GM23338 (cell line): Measurements from ENCODE around the gene B3GALT5. TPM values are rescaled to one million over a fixed set of nuclear protein-coding genes. Genes with fewer than 3 reads are reported as not detected.
A peak's percentile ranks its signal among the peaks of the same experiment; 100 is the strongest.

Experiments
- ATAC-seq: fragments of 200-7000 bp; cut with Tn5 transposase; 3 replicates; pipeline ENCODE4 v1.9.1; 2020
- DNase-seq: peaks from one replicate; pipeline ENCODE4 v3.0.0-alpha.2; 2015; ENCODE audit warnings: low spot score
- H2AFZ ChIP-seq: fragments of 200-600 bp; sonication (generic); 2 replicates; pipeline ENCODE4 v1.8.0; 2016; ENCODE audit warnings: antibody characterized with exemption, mild to moderate bottlenecking, moderate library complexity
- H3F3A ChIP-seq: fragments of 200-600 bp; sonication (generic); replicated peaks from 2 replicates; pipeline ENCODE4 v1.8.0; 2017; ENCODE audit warnings: antibody characterized with exemption, mixed run types, low read depth
- H3K27ac ChIP-seq: fragments of 200-600 bp; sonication (generic); 2 replicates; pipeline ENCODE4 v1.6.1; 2016; ENCODE audit warnings: low read depth
- H3K27me3 ChIP-seq: fragments of 200-600 bp; sonication (generic); 2 replicates; pipeline ENCODE4 v1.8.0; 2016; ENCODE audit warnings: mild to moderate bottlenecking, mixed run types, moderate library complexity; ENCODE audit not compliant: insufficient read depth
- H3K36me3 ChIP-seq: fragments of 200-600 bp; sonication (generic); 2 replicates; pipeline ENCODE4 v1.8.0; 2016; ENCODE audit warnings: mild to moderate bottlenecking; ENCODE audit not compliant: insufficient read depth
- H3K4me1 ChIP-seq: fragments of 200-600 bp; sonication (generic); 2 replicates; pipeline ENCODE4 v1.8.0; 2016; ENCODE audit warnings: mild to moderate bottlenecking, moderate library complexity; ENCODE audit not compliant: insufficient read depth
- H3K4me2 ChIP-seq: fragments of 200-600 bp; sonication (generic); 2 replicates; pipeline ENCODE4 v1.7.1; 2017; ENCODE audit warnings: mixed run types
- H3K4me3 ChIP-seq: fragments of 200-600 bp; sonication (generic); 2 replicates; pipeline ENCODE4 v1.6.1; 2016; ENCODE audit warnings: mixed run types
- H3K79me2 ChIP-seq: fragments of 200-600 bp; sonication (generic); replicated peaks from 2 replicates; pipeline ENCODE4 v1.8.0; 2017; ENCODE audit warnings: mild to moderate bottlenecking; ENCODE audit not compliant: insufficient read depth
- H3K9me2 ChIP-seq: fragments of 200-600 bp; sonication (generic); 2 replicates; pipeline ENCODE4 v1.8.0; 2017; ENCODE audit not compliant: insufficient read depth
- H4K20me1 ChIP-seq: fragments of 200-600 bp; sonication (generic); replicated peaks from 2 replicates; pipeline ENCODE4 v1.8.0; 2017; ENCODE audit warnings: mild to moderate bottlenecking; ENCODE audit not compliant: insufficient read depth
- H3K27ac Mint-ChIP-seq: 2 replicates; pipeline ENCODE4 v1.8.0; 2020; ENCODE audit warnings: inconsistent platforms, mild to moderate bottlenecking, moderate library complexity, mixed read lengths
- H3K27me3 Mint-ChIP-seq: 3 replicates; pipeline ENCODE4 v1.8.0; 2022; ENCODE audit warnings: low read depth, mild to moderate bottlenecking, moderate library complexity, mixed read lengths, inconsistent platforms; ENCODE audit not compliant: insufficient read depth, poor library complexity
- H3K36me3 Mint-ChIP-seq: 3 replicates; pipeline ENCODE4 v1.8.0; 2021; ENCODE audit warnings: low read depth, mild to moderate bottlenecking, inconsistent platforms, moderate library complexity, mixed read lengths
- H3K4me1 Mint-ChIP-seq: 3 replicates; pipeline ENCODE4 v1.8.0; 2020; ENCODE audit warnings: mild to moderate bottlenecking, inconsistent platforms, mixed read lengths
- H3K4me3 Mint-ChIP-seq: 3 replicates; pipeline ENCODE4 v1.8.0; 2021; ENCODE audit warnings: moderate library complexity, mild to moderate bottlenecking, inconsistent platforms, mixed read lengths
- H3K9me3 Mint-ChIP-seq: 3 replicates; pipeline ENCODE4 v1.8.0; 2020; ENCODE audit warnings: moderate library complexity, mild to moderate bottlenecking, inconsistent platforms, mixed read lengths
- CTCF ChIP-seq, 2 experiments: fragments of 200-600 bp in 1 of 2; sonication (generic) in 1 of 2; conservative IDR thresholded peaks; 2 replicates each; pipeline versions ENCODE4 v1.5.1 to v1.6.1; 2016 to 2017; ENCODE audit warnings: antibody characterized with exemption in 2 of 2, low read depth in 2 of 2, mild to moderate bottlenecking in 2 of 2, moderate library complexity in 1 of 2
- STAT1 ChIP-seq: IDR thresholded peaks from one replicate; pipeline ENCODE4 v1.6.1; 2016; ENCODE audit warnings: antibody characterized with exemption; ENCODE audit not compliant: unreplicated experiment
- ZNF331 ChIP-seq: fragments of 250-450 bp; sonication (Bioruptor Pico); IDR thresholded peaks from 2 replicates; pipeline ENCODE4 v1.5.0; 2020; ENCODE audit warnings: low read depth, mild to moderate bottlenecking, moderate library complexity
- ZNF462 ChIP-seq: fragments of 250-450 bp; sonication (Bioruptor Pico); IDR thresholded peaks from 2 replicates; pipeline ENCODE4 v1.5.0; 2020; ENCODE audit warnings: mild to moderate bottlenecking, moderate library complexity
- polyA plus RNA-seq: library from polyadenylated mRNA; unstranded; fragments of >200 nt; fragmentation: Nextera tagmentation; extraction: Ambion mirVana; gene quantifications from 2 replicates; pipeline ENCODE4 v1.2.1, GENCODE V29; 2016
- total RNA-seq: library from RNA; depleted of rRNA; stranded (reverse); fragments of >200 nt; shearing (Covaris generic); gene quantifications from 2 replicates; pipeline ENCODE4 v1.2.3, GENCODE V29; 2014

Gene B3GALT5
- total and polyA plus RNA-seq, 2 experiments from 2014 or later, result 6.2 to 37.5 TPM

GRCh38 chr21:39579734-39580332 lies 32.9 kb upstream of the B3GALT5 start:
- peak; percentile 3 for DNase-seq
- no peak overlapping the region for H3K27ac ChIP-seq
- ATAC-seq, result no peak
- no peak overlapping the region for H3K4me3 Mint-ChIP-seq
- 0 out of 2 replicates have a peak, but pooled peaks cover 3% of the 10 kb centered on the region for H3K9me2 ChIP-seq
- H4K20me1 ChIP-seq, result no peaks in the 10 kb centered on the region
- H3K36me3 Mint-ChIP-seq, result peaks cover 29% of the 10 kb centered on the region
- H3K4me3 ChIP-seq, result no peak overlapping the region
- H3K9me3 Mint-ChIP-seq, result peaks cover 21% of the 10 kb centered on the region
- no peak overlapping the region for H3K27ac Mint-ChIP-seq
- H2AFZ ChIP-seq, result no peak overlapping the region
- H3K4me2 ChIP-seq, result no peak overlapping the region
- no peaks in the 10 kb centered on the region for H3K79me2 ChIP-seq
- no peaks in the 10 kb centered on the region for H3K36me3 ChIP-seq
- no peaks in the 10 kb centered on the region for H3K27me3 Mint-ChIP-seq
- peaks cover 14% of the 10 kb centered on the region for H3K4me1 ChIP-seq
- peaks cover 18% of the 10 kb centered on the region for H3K4me1 Mint-ChIP-seq
- no peaks in the 10 kb centered on the region for H3F3A ChIP-seq
- TF ChIP-seq ZNF331 (CRISPR knock-in tag), result no peak
- TF ChIP-seq CTCF (conservative IDR thresholded peaks at IDR 0.05; ENCODE audit: low read depth in 2 of 2), result no peak
- TF ChIP-seq ZNF462 (CRISPR knock-in tag), result no peak
- TF ChIP-seq STAT1, result no peak
- H3K27me3 ChIP-seq, result no peaks in the 10 kb centered on the region
